ENCODE data around the gene VSTM4.

Gene VSTM4

GRCh38 chr10:49068209-49068608 is 47.1 kb downstream of the VSTM4 start:
- no peak for DNase-seq

GRCh38 chr10:49066944-49067730 is 48.2 kb downstream of the VSTM4 start:
- no peak for DNase-seq

GRCh38 chr10:49062229-49062628 is 53.1 kb downstream of the VSTM4 start:
- no peak for DNase-seq

GRCh38 chr10:49061667-49062066 is 53.7 kb downstream of the VSTM4 start:
- DNase-seq, result no peak

GRCh38 chr10:49058463-49059255 is 56.7 kb downstream of the VSTM4 start:
- DNase-seq, result no peak

- no peak for DNase-seq
These were observed 58.0 kb downstream of the VSTM4 start for GRCh38 chr10:49057231-49057880.

GRCh38 chr10:49056356-49056755 is 59.0 kb downstream of the VSTM4 start:
- no peak for DNase-seq

GRCh38 chr10:49055221-49055849 is 60.0 kb downstream of the VSTM4 start:
- DNase-seq, result no peak

GRCh38 chr10:49054753-49055152 is 60.6 kb downstream of the VSTM4 start:
- DNase-seq, result no peak

- DNase-seq, result no peak
These were observed 61.2 kb downstream of the VSTM4 start for GRCh38 chr10:49053998-49054692.

- no peak for DNase-seq
These were observed 62.0 kb downstream of the VSTM4 start for GRCh38 chr10:49053053-49053997.

GRCh38 chr10:49052069-49052468 is 63.3 kb downstream of the VSTM4 start:
- no peak for DNase-seq

- no peak for DNase-seq
These were observed 64.4 kb downstream of the VSTM4 start for GRCh38 chr10:49050906-49051305.

GRCh38 chr10:49050366-49050765 is 65.0 kb downstream of the VSTM4 start:
- DNase-seq, result no peak

- DNase-seq, result no peak
These were observed 65.7 kb downstream of the VSTM4 start for GRCh38 chr10:49049660-49050059.

GRCh38 chr10:49047128-49047639 is 68.1 kb downstream of the VSTM4 start:
- DNase-seq, result no peak

- DNase-seq, result no peak
These were observed 70.8 kb downstream of the VSTM4 start for GRCh38 chr10:49044293-49045193.

- no peak for DNase-seq
These were observed 74.7 kb downstream of the VSTM4 start for GRCh38 chr10:49040601-49041000.

GRCh38 chr10:49039409-49039808 is 75.9 kb downstream of the VSTM4 start:
- no peak for DNase-seq

GRCh38 chr10:49038711-49039110 is 76.6 kb downstream of the VSTM4 start:
- no peak for DNase-seq

Measured in amniotic stem cell (primary cell).